ENCODE data around the gene CHCHD4. TPM values are rescaled to one million over a fixed set of nuclear protein-coding genes. Genes with fewer than 3 reads are reported as not detected.

CHCHD4 gene
- total RNA-seq, 1 experiment from 2014 or later = 43.3 TPM

GRCh38 chr3:14063152-14063551 lies 61.5 kb downstream of the CHCHD4 start:
- H3K27ac ChIP-seq (ENCODE audit: low read length) = no peak overlapping the region
- intact Hi-C loops (cut with micrococcal nuclease) = no loop called here

More at GRCh38 chr3:14063152-14063551, 61.5 kb downstream of the CHCHD4 start:
- H2AFZ ChIP-seq (ENCODE audit: low read length) = no peak overlapping the region
- H3K4me3 ChIP-seq (ENCODE audit: low read length) = no peak overlapping the region
- DNase-seq = no peak
- 0 out of 2 replicates have a peak, but pooled peaks cover 7% of the 10 kb centered on the region for H3K27me3 ChIP-seq (ENCODE audit: low read length)
- ATAC-seq = no peak
- BruUV-seq (replicated peaks) = no TSS peak
- H3K79me2 ChIP-seq (ENCODE audit: low read length) = no peaks in the 10 kb centered on the region
- H3K36me3 ChIP-seq (ENCODE audit: low read depth, low read length) = no peaks in the 10 kb centered on the region
- POLR2A ChIA-PET (ENCODE audit: unreplicated experiment) = no interaction called here
- H3K9ac ChIP-seq (ENCODE audit: low read length) = no peak overlapping the region
- H3K4me1 ChIP-seq (ENCODE audit: insufficient read depth, low read length) = no peaks in the 10 kb centered on the region
- no peaks in the 10 kb centered on the region for H3K9me3 ChIP-seq (ENCODE audit: low read length)
- no peak for TF ChIP-seq EZH2 (IDR thresholded peaks at IDR 0.05; ENCODE audit: low read length, unreplicated experiment)
- no peak for TF ChIP-seq CTCF (conservative IDR thresholded peaks at IDR 0.05; ENCODE audit: low read depth, low read length)
- TF ChIP-seq EZH2phosphoT487 (IDR thresholded peaks at IDR 0.05; ENCODE audit: borderline replicate concordance, low read length) = no peak
- no peak overlapping the region for H3K4me2 ChIP-seq (ENCODE audit: low read length)
- H4K20me1 ChIP-seq (ENCODE audit: low read length) = no peaks in the 10 kb centered on the region
- CTCF ChIA-PET = no interaction called here
- no peaks in the 10 kb centered on the region for H3F3A ChIP-seq (ENCODE audit: low read length, unreplicated experiment)
- no peaks in the 10 kb centered on the region for H3K9me2 ChIP-seq (replicated peaks; ENCODE audit: low read length)

Other genes starting within 250 kb of the CHCHD4 start
- 16.2 and 18.1 TPM in 2 replicates for gene WNT7A, start 244.8 kb downstream of the CHCHD4 start, total RNA-seq (2014; rRNA removed)
- gene TMEM43, start 182 bp upstream of the CHCHD4 start, total RNA-seq (2014; rRNA removed) = 78.6 and 83.1 TPM in 2 replicates
- 24.3 and 26.1 TPM in 2 replicates for gene XPC, start 53.7 kb upstream of the CHCHD4 start, total RNA-seq (2014; rRNA removed)
- gene LSM3, start 53.9 kb upstream of the CHCHD4 start, total RNA-seq (2014; rRNA removed) = 22.0 and 27.2 TPM in 2 replicates

Measured in PC-3 (cell line).